HFF-Myc (cell line): Measurements from ENCODE around the gene RYK.
A peak's percentile ranks its signal among the peaks of the same experiment; 100 is the strongest.

ENCODE experiments used
- DNase-seq: peaks from one replicate; pipeline ENCODE4 v3.0.0-alpha.2; 2011; ENCODE audit warnings: low read depth; ENCODE audit errors: extremely low read depth
- H3K4me3 ChIP-seq: replicated peaks from 2 replicates; pipeline ENCODE4 v1.5.1; 2011; ENCODE audit warnings: low read depth, mild to moderate bottlenecking, control low read depth, low read length
- CTCF ChIP-seq: IDR thresholded peaks from 2 replicates; pipeline ENCODE4 v1.5.1; 2012; ENCODE audit warnings: mild to moderate bottlenecking, low read depth, low read length, control low read depth; ENCODE audit errors: missing control alignments

The RYK gene

GRCh38 chr3:134258761-134259347 lies 8.2 kb upstream of the RYK start:
- H3K4me3 ChIP-seq: no peak overlapping the region
- TF ChIP-seq CTCF: no peak
- DNase-seq: no peak

- TF ChIP-seq CTCF: no peak
- no peak for DNase-seq
- no peak overlapping the region for H3K4me3 ChIP-seq
These were observed 4.7 kb upstream of the RYK start for GRCh38 chr3:134255404-134255803.

GRCh38 chr3:134253475-134254226 lies 3.0 kb upstream of the RYK start:
- TF ChIP-seq CTCF: no peak
- no peak for DNase-seq
- H3K4me3 ChIP-seq: no peak overlapping the region

- no peak for TF ChIP-seq CTCF
- DNase-seq: no peak
- H3K4me3 ChIP-seq: no peak overlapping the region
These were observed 2.1 kb upstream of the RYK start for GRCh38 chr3:134252766-134253165.

- no peak overlapping the region for H3K4me3 ChIP-seq
- DNase-seq: no peak
- no peak for TF ChIP-seq CTCF
These were observed 1.2 kb upstream of the RYK start for GRCh38 chr3:134251731-134252391.

GRCh38 chr3:134249935-134250716 lies 533 bp downstream of the RYK start:
- TF ChIP-seq CTCF: no peak
- no peak for DNase-seq
- H3K4me3 ChIP-seq: peak overlapping the region; percentile 73
